ENCODE measurements around the gene RUFY3. TPM values are rescaled to one million over a fixed set of nuclear protein-coding genes. Genes with fewer than 3 reads are reported as not detected.

Gene RUFY3
- total and polyA plus RNA-seq, 9 of the 15 experiments (the other 6 are each of a cell fraction or from before 2014, with no cell fraction given) = 4.2 to 31.1 (median 21.5) TPM

- TF ChIP-seq ZBTB40 (IDR thresholded peaks at IDR 0.05) (no peak), ZBTB40 (CRISPR knock-in tag; IDR thresholded peaks at IDR 0.05) (no peak), MTF1 (CRISPR knock-in tag; IDR thresholded peaks at IDR 0.05; ENCODE audit: borderline replicate concordance) (no peak), HDAC3 (IDR thresholded peaks at IDR 0.05; ENCODE audit: borderline replicate concordance, partially characterized antibody) (no peak)
- TF ChIP-seq, protein P1, sequence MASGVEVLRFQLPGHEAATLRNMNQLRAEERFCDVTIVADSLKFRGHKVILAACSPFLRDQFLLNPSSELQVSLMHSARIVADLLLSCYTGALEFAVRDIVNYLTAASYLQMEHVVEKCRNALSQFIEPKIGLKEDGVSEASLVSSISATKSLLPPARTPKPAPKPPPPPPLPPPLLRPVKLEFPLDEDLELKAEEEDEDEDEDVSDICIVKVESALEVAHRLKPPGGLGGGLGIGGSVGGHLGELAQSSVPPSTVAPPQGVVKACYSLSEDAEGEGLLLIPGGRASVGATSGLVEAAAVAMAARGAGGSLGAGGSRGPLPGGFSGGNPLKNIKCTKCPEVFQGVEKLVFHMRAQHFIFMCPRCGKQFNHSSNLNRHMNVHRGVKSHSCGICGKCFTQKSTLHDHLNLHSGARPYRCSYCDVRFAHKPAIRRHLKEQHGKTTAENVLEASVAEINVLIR (CRISPR knock-in tag; IDR thresholded peaks at IDR 0.05) = no peak
Observed at GRCh38 chr4:70741867-70742658, 20.3 kb downstream of the RUFY3 start (continued).

All from K562 (cell line).